ENCODE results near the gene UBAP2L. TPM values are rescaled to one million over a fixed set of nuclear protein-coding genes. Genes with fewer than 3 reads are reported as not detected.
A peak's percentile ranks its signal among the peaks of the same experiment; 100 is the strongest.

UBAP2L gene
- total RNA-seq, 1 experiment from 2014 or later: 265 TPM

DNA sequence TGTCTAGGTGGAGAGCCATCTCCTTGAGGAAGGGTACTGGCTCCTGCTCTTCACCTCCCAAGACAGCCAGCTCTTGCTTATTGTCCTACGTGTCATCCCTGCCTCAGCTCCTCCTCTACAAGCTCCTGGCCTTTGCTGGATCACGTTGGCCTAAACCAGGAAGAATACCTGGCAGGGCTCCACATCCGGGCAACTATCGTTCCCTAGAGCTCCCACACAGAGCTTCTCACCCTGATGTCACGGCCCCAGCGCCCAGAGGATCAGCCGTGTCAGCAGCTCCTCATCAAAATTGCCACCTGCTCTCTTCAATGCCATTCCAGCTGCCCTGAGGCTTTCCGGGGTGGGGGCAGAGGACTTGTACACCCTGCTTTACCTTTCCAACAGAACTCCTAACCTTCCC, 26.9 kb upstream of the UBAP2L start:
- Mint-ChIP-seq H3K4me1 (peaks cover 19 to 20% of the 10 kb centered on the region in 2 experiments), H3K27ac (peak overlapping the region in 1 of 3 experiments; percentile 71; a peak in 1 of 7 replicates), H3K27me3 (ENCODE audit: low read depth) (peaks cover 5% of the 10 kb centered on the region; the same call in 1 of the 2 replicates), H3K9me3 (no peaks in the 10 kb centered on the region), H3K36me3 (ENCODE audit: insufficient read depth in 1 of 3, low read depth in 3 of 3) (no peaks in the 10 kb centered on the region), H3K4me3 (no peak overlapping the region)
- H3K23me2 ChIP-seq (ENCODE audit: insufficient read length, low read depth, low read length, poor library complexity, severe bottlenecking): no peaks in the 10 kb centered on the region
- H3K56ac ChIP-seq (ENCODE audit: insufficient read length, low read depth, low read length): no peak overlapping the region
- H3K9me3 ChIP-seq (ENCODE audit: control insufficient read depth, low read depth, low read length): no peaks in the 10 kb centered on the region
- no peaks in the 10 kb centered on the region for H3K79me2 ChIP-seq (ENCODE audit: insufficient read depth, low read length)
- H3K9ac ChIP-seq (ENCODE audit: extremely low read depth, insufficient read length, low read length): no peak overlapping the region
- H3K27me3 ChIP-seq (ENCODE audit: insufficient read depth, low read length): no peaks in the 10 kb centered on the region; the same call in 1 of the 2 replicates
- H4K8ac ChIP-seq (replicated peaks; ENCODE audit: insufficient read length, low read depth, low read length): no peak overlapping the region
- TF ChIP-seq, protein P1, sequence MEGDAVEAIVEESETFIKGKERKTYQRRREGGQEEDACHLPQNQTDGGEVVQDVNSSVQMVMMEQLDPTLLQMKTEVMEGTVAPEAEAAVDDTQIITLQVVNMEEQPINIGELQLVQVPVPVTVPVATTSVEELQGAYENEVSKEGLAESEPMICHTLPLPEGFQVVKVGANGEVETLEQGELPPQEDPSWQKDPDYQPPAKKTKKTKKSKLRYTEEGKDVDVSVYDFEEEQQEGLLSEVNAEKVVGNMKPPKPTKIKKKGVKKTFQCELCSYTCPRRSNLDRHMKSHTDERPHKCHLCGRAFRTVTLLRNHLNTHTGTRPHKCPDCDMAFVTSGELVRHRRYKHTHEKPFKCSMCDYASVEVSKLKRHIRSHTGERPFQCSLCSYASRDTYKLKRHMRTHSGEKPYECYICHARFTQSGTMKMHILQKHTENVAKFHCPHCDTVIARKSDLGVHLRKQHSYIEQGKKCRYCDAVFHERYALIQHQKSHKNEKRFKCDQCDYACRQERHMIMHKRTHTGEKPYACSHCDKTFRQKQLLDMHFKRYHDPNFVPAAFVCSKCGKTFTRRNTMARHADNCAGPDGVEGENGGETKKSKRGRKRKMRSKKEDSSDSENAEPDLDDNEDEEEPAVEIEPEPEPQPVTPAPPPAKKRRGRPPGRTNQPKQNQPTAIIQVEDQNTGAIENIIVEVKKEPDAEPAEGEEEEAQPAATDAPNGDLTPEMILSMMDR (conservative IDR thresholded peaks at IDR 0.05): no peak
- H4K91ac ChIP-seq (ENCODE audit: insufficient read length, low read depth, low read length): no peak overlapping the region
- H3K79me1 ChIP-seq (ENCODE audit: insufficient read depth, low read depth, low read length, poor library complexity, severe bottlenecking): no peaks in the 10 kb centered on the region
- peaks cover 6% of the 10 kb centered on the region; the same call in 1 of the 2 replicates for H3K4me1 ChIP-seq (ENCODE audit: insufficient read depth, low read length)
- no peak overlapping the region for H2BK20ac ChIP-seq (ENCODE audit: low read depth, low read length, poor library complexity, severe bottlenecking)
- DNase-seq: no peak
- no peak overlapping the region for H3K4me2 ChIP-seq (ENCODE audit: insufficient read depth, insufficient read length, low read length)
- no peak overlapping the region for H2BK15ac ChIP-seq (ENCODE audit: low read depth, low read length)
- no CpG with 5 or more reads among the region's 8 CpGs for WGBS (ENCODE audit: extremely low coverage, insufficient read length, low lambda C conversion rate)
- no peak overlapping the region for H2BK120ac ChIP-seq (ENCODE audit: low read depth, low read length, poor library complexity, severe bottlenecking)
- H4K20me1 ChIP-seq (ENCODE audit: control insufficient read depth, insufficient read depth, insufficient read length): no peaks in the 10 kb centered on the region
- no peak overlapping the region for H3K18ac ChIP-seq (ENCODE audit: insufficient read length, low read depth, low read length)
- no peak overlapping the region for H2AK5ac ChIP-seq (ENCODE audit: insufficient read length, low read length)
- no peak overlapping the region for H2AFZ ChIP-seq (ENCODE audit: low read length)
- H3T11ph ChIP-seq (ENCODE audit: low read length): no peak overlapping the region
- no peak overlapping the region for H2BK12ac ChIP-seq (ENCODE audit: insufficient read length, low read depth, low read length)
- no peak overlapping the region for H3K14ac ChIP-seq (ENCODE audit: insufficient read depth, low read length)
- no peak overlapping the region for H3K23ac ChIP-seq (ENCODE audit: insufficient read length, low read depth, low read length)
- no peak overlapping the region for H4K5ac ChIP-seq (ENCODE audit: insufficient read length, low read depth, low read length)
- H3K27ac ChIP-seq (ENCODE audit: insufficient read length, low read depth, low read length): no peak overlapping the region
- H3K4ac ChIP-seq (ENCODE audit: low read depth, low read length): no peak overlapping the region
- no peak overlapping the region for H2BK5ac ChIP-seq (ENCODE audit: insufficient read length, low read length)

Measured in H9 (cell line).